Mesenteric fat pad (tissue), 1 donor: ENCODE results near the gene ZNF474. TPM values are rescaled to one million over a fixed set of nuclear protein-coding genes. Genes with fewer than 3 reads are reported as not detected.
"Not testable (repeated sequence)": the region's sequence is repeated elsewhere in the genome, so short reads cannot be mapped to it uniquely, and the experiment has no call there.

ENCODE experiments used
- DNase-seq: peaks from one replicate; pipeline ENCODE4 v3.0.0-alpha.2; 2020; ENCODE audit warnings: low spot score
- long read RNA-seq: library from polyadenylated mRNA; unstranded; transcript quantifications from one replicate; pipeline ENCODE4 v2.0.0, GENCODE V29; 2020
- total RNA-seq: library from RNA; stranded (reverse); fragmentation: NEBNext Ultra II Directional; extraction: Animal tissue kit (Norgen Biotek cat#: 25700); gene quantifications from one replicate; pipeline ENCODE4 v1.2.1, GENCODE V29; 2021
- donor health status: DM: yes; HTN: yes; CAD: no.

Gene ZNF474
- total RNA-seq: 0.26 TPM
- long read RNA-seq: 0 reads

- no peak for DNase-seq
Measured at GRCh38 chr5:122129306-122129705, at the start of gene ZNF474. Gene ZNF474 (plus strand): TSS chr5:122129546. CDS start chr5:122151991, 22,445 bp downstream.

DNA sequence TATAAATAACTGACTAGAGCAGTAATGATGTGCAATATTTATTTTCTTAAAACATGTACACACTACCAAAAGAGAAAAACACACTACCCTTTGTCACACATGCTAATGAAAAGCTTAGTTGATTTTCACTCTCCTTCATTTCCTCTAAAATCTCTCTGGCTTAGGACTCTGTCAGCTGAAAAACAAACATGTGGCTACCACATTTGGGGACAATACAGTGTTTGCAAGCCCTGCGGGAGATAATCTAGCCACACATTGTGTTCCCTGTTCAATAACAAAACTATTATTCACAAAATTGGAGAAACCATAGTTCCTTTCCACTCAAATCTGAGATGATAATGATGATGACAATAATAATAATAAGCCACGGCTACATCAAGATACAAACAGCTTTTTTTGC, 47.8 kb upstream of the ZNF474 start:
- DNase-seq: no peak

- no peak for DNase-seq
Measured at GRCh38 chr5:122083535-122083934, 45.8 kb upstream of the ZNF474 start.

DNA sequence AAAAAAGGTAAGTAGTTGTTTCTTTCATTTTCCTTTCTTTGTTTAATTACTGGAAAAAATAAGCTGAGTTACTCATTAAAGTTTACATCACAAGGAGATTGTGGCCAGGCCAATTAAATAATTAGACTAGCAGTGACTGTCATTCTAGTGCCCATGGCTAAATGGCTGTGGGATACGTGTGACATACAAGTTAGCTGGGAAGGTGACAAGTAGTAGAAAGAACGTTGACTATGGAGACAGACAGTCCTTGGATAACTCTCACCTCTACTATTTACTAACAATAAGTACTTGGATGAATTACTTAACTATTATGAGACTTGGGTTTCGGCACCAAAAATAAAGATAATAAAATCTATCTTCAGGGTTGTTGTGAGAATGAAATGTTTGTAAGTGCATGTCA, 44.3 kb upstream of the ZNF474 start:
- no peak for DNase-seq

GRCh38 chr5:122089096-122090013, 40.0 kb upstream of the ZNF474 start:
- DNase-seq: no peak

- DNase-seq: no peak
Measured at GRCh38 chr5:122091936-122092600, 37.3 kb upstream of the ZNF474 start.

- DNase-seq: no peak
Measured at GRCh38 chr5:122093415-122094180, 35.7 kb upstream of the ZNF474 start.

DNA sequence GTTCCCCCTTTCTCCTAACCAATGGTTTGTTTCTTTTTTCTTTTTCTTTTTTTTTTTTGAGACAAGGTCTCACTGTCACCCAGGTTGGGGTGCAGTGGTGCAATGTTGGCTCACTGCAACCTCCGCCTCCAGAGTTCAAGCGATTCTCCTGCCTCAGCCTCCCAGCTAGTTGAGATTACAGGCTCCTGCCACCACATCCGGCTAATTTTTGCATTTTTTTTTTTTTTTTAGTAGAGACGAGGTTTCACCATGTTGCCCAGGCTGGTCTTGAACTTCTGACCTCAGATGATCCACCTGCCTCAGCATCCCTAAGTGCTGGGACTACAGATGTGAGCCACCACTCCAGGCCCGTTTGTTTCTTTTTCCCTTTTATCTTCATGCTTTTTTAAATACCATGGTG, 35.1 kb upstream of the ZNF474 start:
- DNase-seq: not testable (repeated sequence)

- no peak for DNase-seq
Measured at GRCh38 chr5:122095158-122095557, 34.2 kb upstream of the ZNF474 start.

- DNase-seq: no peak
Measured at GRCh38 chr5:122097391-122097790, 32.0 kb upstream of the ZNF474 start.

DNA sequence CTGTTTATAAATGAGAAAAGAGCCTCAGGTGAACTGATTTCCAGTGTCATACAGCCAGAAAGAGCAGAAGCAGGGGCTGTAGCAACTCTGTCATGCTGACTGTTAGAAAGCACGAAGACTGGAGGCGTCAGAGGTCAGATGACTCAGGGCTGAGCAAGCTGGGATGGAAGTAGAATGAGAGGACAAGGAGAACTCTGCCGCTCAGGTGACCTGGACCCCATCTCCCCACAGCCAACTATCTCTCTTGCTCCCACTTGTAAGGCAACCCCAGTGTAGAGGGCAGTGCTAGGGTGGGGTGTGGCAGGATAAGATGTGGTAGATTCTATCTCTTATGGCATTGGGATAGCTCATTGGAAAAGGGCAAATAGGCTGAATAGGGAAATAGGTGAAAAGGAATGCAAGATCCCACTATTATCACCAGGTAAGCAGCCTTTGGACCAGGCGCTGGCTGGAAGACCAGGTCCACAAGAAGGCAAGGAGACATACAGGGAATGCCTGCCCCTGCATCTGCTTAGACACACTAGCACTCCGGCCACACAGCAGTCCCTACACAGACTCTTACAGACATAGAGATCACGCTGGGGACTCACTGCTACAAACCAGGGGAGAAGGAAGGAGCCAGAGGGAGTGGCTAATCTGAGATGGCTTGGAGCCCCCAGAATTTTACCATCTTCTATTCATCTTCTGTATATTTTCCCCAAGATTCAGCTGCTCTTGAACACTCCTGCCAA, 30.1 kb upstream of the ZNF474 start:
- DNase-seq: no peak

DNA sequence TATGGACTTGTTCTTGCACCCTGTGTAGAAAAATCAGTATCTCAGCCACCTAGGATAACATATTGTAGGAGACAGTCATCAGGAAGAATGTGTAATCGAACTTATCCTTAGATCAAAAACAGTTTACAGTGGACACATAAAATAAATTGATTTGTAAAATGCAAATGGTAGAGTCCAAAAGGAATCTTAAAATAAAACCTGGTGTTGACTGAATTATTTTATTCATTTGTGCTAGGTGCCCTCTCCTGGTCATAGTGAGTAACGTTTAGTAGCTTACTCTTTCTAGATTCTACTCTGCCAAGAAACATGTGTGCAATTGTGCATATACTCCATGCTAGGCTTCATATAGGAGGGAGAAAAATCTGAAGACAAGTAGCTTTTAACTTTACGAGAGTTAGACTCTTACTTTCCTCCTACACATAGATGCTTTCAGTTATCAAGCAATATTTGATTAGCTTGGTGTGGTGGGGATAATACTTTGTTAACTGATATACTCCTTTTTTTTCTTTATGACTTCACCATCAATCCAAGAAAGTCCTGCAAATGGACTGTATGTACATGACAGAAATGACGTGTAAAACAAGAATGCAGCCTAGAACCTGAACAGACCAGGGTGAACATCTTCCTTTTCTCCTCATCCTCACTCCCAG, 27.6 kb upstream of the ZNF474 start:
- DNase-seq: no peak

- DNase-seq: no peak
Measured at GRCh38 chr5:122102825-122103224, 26.5 kb upstream of the ZNF474 start.

- no peak for DNase-seq
Measured at GRCh38 chr5:122105909-122106308, 23.4 kb upstream of the ZNF474 start.

- DNase-seq: no peak
Measured at GRCh38 chr5:122107016-122107415, 22.3 kb upstream of the ZNF474 start.

DNA sequence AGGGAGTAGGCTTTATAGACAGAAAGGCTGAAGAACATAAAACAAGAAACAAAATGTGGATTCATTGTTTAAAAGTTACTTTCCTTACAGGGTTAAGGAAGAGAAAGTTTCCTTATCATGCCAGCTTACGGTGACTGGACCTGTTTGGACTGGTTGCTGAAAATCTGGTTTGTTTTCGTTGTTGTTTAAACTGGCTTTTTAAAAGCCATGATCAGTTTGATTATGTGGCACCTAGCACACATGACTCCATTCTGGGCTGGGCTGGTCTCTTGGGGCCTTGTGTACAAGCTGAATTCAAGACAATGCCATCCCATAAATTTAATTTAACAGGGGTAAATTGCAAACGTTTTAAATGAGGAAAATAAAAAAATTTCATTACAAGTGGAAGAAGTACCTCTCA, 18.4 kb upstream of the ZNF474 start:
- no peak for DNase-seq

DNA sequence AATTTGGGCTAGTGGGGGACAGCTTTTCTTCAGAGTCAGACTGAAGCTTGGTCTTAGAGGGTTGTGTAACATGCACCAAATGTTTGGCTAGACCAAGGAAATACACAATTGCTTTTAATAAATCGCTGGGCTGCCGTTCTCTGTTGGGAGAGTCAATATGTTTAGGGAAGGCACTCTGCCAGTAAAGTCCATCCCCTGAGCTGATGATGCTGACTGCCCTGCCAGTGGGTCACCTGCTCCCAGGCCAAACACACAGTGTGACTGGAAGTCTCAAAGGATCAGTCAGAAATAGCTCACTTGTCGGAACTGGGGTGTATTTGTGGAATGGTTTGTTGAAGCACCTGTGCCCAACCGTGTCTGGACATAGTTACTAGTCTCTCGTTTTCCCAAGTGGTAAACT, 17.9 kb upstream of the ZNF474 start:
- DNase-seq: no peak

GRCh38 chr5:122112063-122112462, 17.3 kb upstream of the ZNF474 start:
- no peak for DNase-seq

GRCh38 chr5:122112733-122113558, 16.4 kb upstream of the ZNF474 start:
- DNase-seq: no peak

DNA sequence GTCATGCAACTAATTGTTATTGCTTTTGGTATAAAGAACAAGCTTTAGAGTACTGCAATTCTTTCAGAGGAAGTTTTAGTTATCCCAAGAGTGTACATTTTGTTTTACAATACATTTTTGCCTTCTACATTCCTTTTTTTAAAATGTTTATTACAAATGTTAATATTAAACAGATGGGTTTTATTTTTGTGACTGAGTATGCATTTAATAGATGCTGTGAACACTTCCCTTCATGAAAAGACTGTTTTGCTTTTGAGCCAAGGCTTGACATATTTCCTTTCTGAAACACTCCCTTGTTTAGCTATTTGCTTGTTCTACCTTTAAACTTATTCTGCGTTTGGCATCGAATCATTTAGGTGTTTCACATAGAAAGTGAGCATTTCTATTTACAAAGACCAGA, 14.8 kb upstream of the ZNF474 start:
- DNase-seq: no peak
